Measurements from ENCODE around the gene IRS2. TPM values are rescaled to one million over a fixed set of nuclear protein-coding genes. Genes with fewer than 3 reads are reported as not detected.
A peak's percentile ranks its signal among the peaks of the same experiment; 100 is the strongest.

IRS2 gene
- total RNA-seq, 6 donors from 2014 or later: 31.8 to 67.9 (median 46.4) TPM

DNA sequence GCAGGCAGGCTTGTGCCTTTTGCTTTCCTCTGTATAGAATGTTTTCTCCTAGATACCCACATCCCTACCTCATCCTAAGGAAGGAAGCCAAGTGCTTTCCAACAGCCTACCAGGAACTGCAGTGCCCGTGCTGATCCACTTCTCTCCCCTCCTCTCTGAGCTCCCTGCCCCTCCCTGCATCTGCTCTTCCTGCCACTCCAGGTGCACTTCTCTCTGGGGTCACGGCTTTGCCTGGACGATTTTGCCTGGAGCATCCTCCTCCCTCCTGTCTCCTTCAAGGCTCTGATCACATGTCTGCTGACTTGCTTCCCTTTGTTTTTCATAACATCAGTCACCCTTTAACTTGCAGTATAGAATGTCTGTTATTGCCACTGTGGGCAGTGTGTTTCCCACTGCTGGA lies 34.7 kb upstream of the IRS2 start:
- Histone ChIP-seq H3K27ac (no peak overlapping the region), H3K4me3 (no peak overlapping the region), H3K36me3 (no peaks in the 10 kb centered on the region), H3K27me3 (no peaks in the 10 kb centered on the region), H3K4me1 (no peaks in the 10 kb centered on the region), H3K9me3 (no peaks in the 10 kb centered on the region)
- no peak for TF ChIP-seq EP300 (IDR thresholded peaks at IDR 0.05)
- TF ChIP-seq, protein P1, sequence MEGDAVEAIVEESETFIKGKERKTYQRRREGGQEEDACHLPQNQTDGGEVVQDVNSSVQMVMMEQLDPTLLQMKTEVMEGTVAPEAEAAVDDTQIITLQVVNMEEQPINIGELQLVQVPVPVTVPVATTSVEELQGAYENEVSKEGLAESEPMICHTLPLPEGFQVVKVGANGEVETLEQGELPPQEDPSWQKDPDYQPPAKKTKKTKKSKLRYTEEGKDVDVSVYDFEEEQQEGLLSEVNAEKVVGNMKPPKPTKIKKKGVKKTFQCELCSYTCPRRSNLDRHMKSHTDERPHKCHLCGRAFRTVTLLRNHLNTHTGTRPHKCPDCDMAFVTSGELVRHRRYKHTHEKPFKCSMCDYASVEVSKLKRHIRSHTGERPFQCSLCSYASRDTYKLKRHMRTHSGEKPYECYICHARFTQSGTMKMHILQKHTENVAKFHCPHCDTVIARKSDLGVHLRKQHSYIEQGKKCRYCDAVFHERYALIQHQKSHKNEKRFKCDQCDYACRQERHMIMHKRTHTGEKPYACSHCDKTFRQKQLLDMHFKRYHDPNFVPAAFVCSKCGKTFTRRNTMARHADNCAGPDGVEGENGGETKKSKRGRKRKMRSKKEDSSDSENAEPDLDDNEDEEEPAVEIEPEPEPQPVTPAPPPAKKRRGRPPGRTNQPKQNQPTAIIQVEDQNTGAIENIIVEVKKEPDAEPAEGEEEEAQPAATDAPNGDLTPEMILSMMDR (IDR thresholded peaks at IDR 0.05): no peak
- no peak for TF ChIP-seq POLR2A (IDR thresholded peaks at IDR 0.05)
- no peak for TF ChIP-seq POLR2AphosphoS5 (IDR thresholded peaks at IDR 0.05)
- 11 to 29% methylated on average over 3 of the region's 3 CpGs for WGBS, 2 donors
- DNase-seq (no peak), ATAC-seq (ENCODE audit: low FRiP score in 2 of 2) (no peak)

- no peaks in the 10 kb centered on the region for H3K36me3 ChIP-seq
- no peaks in the 10 kb centered on the region for H3K9me3 ChIP-seq
- no peak overlapping the region for H3K4me3 ChIP-seq
- H3K27me3 ChIP-seq: no peaks in the 10 kb centered on the region
- no peak for TF ChIP-seq POLR2A (IDR thresholded peaks at IDR 0.05)
- TF ChIP-seq, protein P1 (IDR thresholded peaks at IDR 0.05): no peak
- no peak for TF ChIP-seq POLR2AphosphoS5 (IDR thresholded peaks at IDR 0.05)
- no peak for TF ChIP-seq EP300 (IDR thresholded peaks at IDR 0.05)
- no peaks in the 10 kb centered on the region for H3K4me1 ChIP-seq
- 50 to 57% methylated on average over 6 of the region's 6 CpGs for WGBS, 2 donors
- no peak overlapping the region for H3K27ac ChIP-seq
- ATAC-seq (ENCODE audit: low FRiP score in 2 of 2): no peak
- no peak for DNase-seq
Observed at GRCh38 chr13:109819874-109820273, 33.5 kb upstream of the IRS2 start.

DNA sequence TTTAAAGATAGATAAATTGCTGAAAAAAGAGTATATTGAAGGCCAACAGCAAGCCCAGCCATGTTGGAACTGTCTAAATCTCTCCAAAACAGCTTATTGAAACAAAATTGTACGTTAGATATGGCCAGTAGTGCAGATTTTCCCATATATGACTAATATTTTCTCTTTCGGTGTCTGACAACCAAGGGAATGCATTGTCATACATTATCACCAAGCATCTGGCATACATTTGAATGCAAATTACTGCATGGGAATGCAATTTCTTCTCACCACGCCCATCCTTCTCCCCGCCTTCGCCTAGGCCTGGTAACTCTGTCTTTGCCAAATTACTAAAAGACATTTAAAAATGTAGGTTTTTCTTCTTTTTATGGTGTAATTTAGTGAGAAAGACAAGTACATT lies 32.5 kb upstream of the IRS2 start:
- DNase-seq: no peak

DNA sequence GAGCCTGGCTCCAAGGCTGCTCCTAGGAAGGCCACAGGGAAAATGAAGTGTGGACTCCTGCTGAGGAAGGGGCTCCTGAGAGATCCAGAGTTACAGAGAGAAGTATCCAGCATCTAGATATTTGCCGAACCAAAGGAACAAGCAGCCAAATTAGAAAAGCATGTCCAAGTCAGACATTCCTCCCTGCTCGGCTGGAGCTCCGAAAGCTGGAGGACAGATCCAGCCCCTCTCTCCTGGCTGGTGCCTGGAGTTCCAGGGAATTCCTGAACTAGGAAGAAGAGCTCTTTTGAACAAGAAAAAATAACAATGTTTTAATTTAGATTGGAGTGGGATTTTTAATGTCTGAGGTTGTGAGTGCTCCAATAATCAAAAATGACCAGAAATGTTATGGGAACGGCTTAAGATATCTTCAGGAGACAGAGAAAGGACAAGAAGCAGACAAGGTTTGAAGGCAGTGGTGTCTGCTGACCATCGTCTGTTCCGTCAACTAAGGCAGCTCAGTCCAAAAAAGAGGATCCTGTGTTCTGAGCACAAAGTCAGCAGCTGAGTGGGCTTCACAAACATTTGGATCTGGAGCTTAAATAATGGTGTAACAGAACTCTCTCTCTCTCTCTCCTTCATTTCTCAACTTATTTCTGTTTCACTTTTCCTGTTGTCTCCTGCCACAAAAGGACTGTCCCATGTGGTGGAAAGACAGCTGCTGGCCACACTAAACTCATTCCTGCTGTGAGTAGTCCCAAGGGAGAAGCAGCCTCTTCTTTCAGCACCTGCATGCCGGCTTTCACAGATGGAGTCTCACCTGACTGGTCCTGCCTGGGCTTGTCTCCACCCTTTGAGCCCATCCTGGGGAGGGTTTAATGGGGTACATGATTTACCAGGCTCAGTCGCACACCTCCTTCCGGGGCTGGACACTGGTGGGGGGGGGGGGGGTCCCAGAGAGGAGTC lies 31.5 kb upstream of the IRS2 start:
- Histone ChIP-seq H3K36me3 (no peaks in the 10 kb centered on the region), H3K27ac (no peak overlapping the region), H3K4me1 (no peaks in the 10 kb centered on the region), H3K9me3 (no peaks in the 10 kb centered on the region), H3K27me3 (no peaks in the 10 kb centered on the region), H3K4me3 (no peak overlapping the region)
- TF ChIP-seq, protein P1 (IDR thresholded peaks at IDR 0.05): no peak
- TF ChIP-seq EP300 (IDR thresholded peaks at IDR 0.05): no peak
- TF ChIP-seq POLR2A (IDR thresholded peaks at IDR 0.05): no peak
- no peak for TF ChIP-seq POLR2AphosphoS5 (IDR thresholded peaks at IDR 0.05)
- ATAC-seq (ENCODE audit: low FRiP score in 2 of 2) (peak in 1 of 2 donors; percentile 49), DNase-seq (no peak)
- WGBS, 2 donors: 75 to 76% methylated on average over 9 of the region's 9 CpGs

More for the DNA sequence above, 32.5 kb upstream of the IRS2 start:
- WGBS, 2 donors: 86 to 92% methylated on average over 5 of the region's 5 CpGs
- ATAC-seq (ENCODE audit: low FRiP score in 2 of 2): no peak
- no peak overlapping the region for H3K4me3 ChIP-seq
- H3K4me1 ChIP-seq: no peaks in the 10 kb centered on the region
- no peak overlapping the region for H3K27ac ChIP-seq
- no peaks in the 10 kb centered on the region for H3K27me3 ChIP-seq
- no peaks in the 10 kb centered on the region for H3K9me3 ChIP-seq
- TF ChIP-seq POLR2AphosphoS5 (IDR thresholded peaks at IDR 0.05): no peak
- no peak for TF ChIP-seq POLR2A (IDR thresholded peaks at IDR 0.05)
- TF ChIP-seq, protein P1 (IDR thresholded peaks at IDR 0.05): no peak
- TF ChIP-seq EP300 (IDR thresholded peaks at IDR 0.05): no peak
- H3K36me3 ChIP-seq: no peaks in the 10 kb centered on the region

Data from upper lobe of left lung (tissue), 6 donors.